Ecto neural progenitor cell (in vitro differentiated cells): ENCODE results near the gene HBG2.

Experiments used
- DNase-seq: peaks from one replicate; pipeline ENCODE4 v3.0.0-alpha.2; 2018; ENCODE audit warnings: low spot score

Gene HBG2

DNA sequence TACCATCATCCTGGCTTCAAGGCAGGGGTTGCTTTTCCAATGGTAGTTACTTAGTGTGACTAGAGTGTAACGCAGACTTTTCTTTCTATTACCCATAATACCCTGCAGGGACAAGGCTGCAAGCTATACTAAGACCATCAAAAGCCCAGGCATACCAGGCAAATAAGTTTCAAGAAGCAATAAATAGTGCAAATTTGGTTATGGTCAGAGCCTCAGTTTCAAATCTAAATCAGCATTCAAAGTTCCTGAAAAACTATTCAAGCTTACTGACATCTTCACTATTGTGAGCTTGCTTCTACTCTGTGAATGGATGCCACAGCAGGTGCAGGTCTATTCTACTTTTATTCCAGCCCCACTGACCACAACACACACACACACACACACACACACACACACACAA is 25.2 kb downstream of the HBG2 start:
- DNase-seq = no peak

GRCh38 chr11:5228124-5228523 is 26.5 kb downstream of the HBG2 start:
- DNase-seq = no peak

DNA sequence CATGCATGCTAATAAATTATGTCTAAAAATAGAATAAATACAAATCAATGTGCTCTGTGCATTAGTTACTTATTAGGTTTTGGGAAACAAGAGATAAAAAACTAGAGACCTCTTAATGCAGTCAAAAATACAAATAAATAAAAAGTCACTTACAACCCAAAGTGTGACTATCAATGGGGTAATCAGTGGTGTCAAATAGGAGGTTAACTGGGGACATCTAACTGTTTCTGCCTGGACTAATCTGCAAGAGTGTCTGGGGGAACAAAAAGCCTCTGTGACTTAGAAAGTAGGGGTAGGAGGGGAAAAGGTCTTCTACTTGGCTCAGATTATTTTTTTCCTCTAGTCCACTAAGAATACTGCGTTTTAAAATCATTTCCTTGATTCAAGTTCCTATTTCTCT is 26.9 kb downstream of the HBG2 start:
- DNase-seq = no peak

GRCh38 chr11:5226732-5227310 is 27.8 kb downstream of the HBG2 start, which contains the start of gene HBB:
Gene HBB (minus strand): TSS chr11:5227071. CDS start chr11:5227021, 50 bp downstream.
- DNase-seq = no peak

DNA sequence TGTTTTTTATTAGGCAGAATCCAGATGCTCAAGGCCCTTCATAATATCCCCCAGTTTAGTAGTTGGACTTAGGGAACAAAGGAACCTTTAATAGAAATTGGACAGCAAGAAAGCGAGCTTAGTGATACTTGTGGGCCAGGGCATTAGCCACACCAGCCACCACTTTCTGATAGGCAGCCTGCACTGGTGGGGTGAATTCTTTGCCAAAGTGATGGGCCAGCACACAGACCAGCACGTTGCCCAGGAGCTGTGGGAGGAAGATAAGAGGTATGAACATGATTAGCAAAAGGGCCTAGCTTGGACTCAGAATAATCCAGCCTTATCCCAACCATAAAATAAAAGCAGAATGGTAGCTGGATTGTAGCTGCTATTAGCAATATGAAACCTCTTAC is 29.1 kb downstream of the HBG2 start:
- no peak for DNase-seq

DNA sequence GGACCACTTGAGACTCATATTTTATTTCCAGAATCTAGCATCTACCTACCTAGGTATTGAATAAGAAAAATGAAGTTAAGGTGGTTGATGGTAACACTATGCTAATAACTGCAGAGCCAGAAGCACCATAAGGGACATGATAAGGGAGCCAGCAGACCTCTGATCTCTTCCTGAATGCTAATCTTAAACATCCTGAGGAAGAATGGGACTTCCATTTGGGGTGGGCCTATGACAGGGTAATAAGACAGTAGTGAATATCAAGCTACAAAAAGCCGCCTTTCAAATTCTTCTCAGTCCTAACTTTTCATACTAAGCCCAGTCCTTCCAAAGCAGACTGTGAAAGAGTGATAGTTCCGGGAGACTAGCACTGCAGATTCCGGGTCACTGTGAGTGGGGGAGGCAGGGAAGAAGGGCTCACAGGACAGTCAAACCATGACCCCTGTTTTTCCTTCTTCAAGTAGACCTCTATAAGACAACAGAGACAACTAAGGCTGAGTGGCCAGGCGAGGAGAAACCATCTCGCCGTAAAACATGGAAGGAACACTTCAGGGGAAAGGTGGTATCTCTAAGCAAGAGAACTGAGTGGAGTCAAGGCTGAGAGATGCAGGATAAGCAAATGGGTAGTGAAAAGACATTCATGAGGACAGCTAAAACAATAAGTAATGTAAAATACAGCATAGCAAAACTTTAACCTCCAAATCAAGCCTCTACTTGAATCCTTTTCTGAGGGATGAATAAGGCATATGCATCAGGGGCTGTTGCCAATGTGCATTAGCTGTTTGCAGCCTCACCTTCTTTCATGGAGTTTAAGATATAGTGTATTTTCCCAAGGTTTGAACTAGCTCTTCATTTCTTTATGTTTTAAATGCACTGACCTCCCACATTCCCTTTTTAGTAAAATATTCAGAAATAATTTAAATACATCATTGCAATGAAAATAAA is 29.8 kb downstream of the HBG2 start:
- DNase-seq = no peak

DNA sequence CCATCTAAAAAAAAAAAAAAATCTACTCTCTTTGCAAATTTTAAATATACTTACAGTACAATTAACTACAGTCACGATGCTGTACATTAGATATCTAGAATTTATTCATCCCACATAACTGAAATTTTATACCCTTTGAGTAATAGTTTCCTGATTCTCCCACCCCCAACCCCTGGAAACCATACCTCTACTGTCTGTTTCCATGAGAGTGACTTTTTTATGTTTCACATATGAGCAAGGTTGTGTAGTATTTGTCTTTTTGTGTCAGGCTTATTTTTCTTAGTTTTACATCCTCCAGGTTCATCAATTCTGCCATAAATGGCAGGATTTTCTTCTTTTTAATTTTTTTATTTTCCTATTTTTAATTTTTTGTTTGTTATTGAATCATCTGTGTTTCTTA is 30.9 kb downstream of the HBG2 start:
- DNase-seq = no peak

DNA sequence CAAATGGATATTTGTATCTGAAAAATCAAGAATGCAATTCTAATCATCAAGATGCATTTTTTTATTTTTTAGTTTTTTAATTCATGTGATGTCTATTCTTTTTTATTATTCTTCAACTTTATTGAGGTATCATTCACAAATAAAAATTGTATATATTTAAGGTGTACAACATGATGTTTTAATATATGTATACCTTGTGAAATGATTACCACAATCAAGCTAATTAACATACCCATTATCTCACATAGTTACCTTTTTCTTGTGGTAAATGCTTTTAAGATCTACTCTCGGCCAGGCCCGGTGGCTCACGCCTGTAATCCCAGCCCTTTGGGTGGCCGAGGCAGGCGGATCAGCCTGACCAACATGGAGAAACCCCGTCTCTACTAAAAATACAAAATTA is 31.4 kb downstream of the HBG2 start:
- no peak for DNase-seq

DNA sequence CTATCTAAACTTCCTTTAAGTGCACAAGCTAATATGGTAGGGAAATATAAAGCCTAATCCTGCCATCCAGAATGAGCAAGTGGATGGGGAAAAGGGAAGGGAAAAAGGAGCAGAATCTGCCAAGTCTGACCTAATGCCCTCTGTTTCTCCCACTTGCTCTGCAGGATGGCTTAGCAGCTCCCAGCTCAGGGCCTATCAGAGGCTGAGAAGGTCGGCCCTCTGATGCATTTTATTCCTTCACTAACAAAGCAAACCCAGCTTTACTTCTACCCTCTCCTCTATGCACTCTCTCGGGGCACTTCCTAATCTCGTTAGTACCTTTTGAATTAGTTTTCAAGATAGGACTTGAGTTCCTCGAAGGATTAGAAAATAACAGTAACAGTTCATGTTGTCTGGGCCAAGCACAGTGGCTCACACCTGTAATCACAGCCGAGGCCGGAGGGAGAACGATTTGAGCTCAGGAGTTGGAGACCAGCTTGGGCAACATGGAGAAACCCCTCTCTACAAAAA is 44.1 kb downstream of the HBG2 start:
- DNase-seq = no peak

DNA sequence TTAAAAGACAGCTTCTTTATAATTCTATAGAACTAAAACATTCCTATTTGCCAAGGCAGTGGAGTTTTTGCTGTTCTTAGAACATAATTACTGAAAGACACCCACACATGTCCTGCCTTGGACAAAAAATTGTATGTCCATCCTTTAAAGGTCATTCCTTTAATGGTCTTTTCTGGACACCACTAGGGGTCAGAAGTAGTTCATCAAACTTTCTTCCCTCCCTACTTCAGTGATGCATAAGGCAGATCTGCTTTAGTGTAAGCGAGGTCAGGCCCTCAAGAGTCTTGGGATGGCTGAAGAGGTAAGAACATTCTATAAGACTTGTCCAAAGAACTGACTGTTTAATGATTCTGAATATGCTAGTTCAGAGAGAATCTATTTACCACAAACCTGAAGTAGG is 49.8 kb downstream of the HBG2 start:
- DNase-seq = no peak

- DNase-seq = no peak
Observed at GRCh38 chr11:5203366-5203765, 51.2 kb downstream of the HBG2 start.
